GM23248 (cell line): Measurements from ENCODE around the gene CSF1R.

Experiments
- EZH2 ChIP-seq: fragments of 200-600 bp; sonication (generic); IDR thresholded peaks from 2 replicates; pipeline ENCODE4 v1.6.1; 2018; ENCODE audit warnings: antibody characterized with exemption, mild to moderate bottlenecking; ENCODE audit not compliant: insufficient read depth, poor library complexity, severe bottlenecking
- EZH2phosphoT487 ChIP-seq: fragments of 200-600 bp; sonication (generic); IDR thresholded peaks from 2 replicates; pipeline ENCODE4 v1.6.1; 2018; ENCODE audit warnings: antibody characterized with exemption, moderate library complexity, mild to moderate bottlenecking, low read depth; ENCODE audit not compliant: insufficient read depth

GRCh38 chr5:150060471-150060870 lies 25.9 kb downstream of the CSF1R start:
- TF ChIP-seq EZH2 (no peak), EZH2phosphoT487 (no peak)
